ENCODE data around the gene FGFR2.

DNA sequence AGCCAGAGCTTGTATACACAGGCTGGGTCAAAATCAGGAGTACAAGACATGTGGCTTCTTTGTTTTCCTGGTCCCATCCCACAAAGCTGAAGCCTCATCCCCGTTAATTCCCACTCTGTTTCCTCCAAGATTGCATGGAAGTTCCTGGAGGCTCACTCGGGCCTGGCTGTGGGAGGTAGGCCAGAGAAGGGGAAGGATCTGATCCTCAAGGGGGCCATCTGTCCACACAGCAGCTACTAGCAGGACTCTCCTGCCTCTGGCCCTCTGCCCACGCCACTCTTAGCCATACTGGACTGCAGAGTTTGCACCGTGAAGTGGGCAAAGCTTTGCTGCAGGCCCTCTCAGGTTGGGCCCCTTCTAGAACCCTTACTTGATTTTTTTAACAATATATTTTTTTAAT lies 160.6 kb downstream of the FGFR2 start:
- TF ChIP-seq, protein P1, sequence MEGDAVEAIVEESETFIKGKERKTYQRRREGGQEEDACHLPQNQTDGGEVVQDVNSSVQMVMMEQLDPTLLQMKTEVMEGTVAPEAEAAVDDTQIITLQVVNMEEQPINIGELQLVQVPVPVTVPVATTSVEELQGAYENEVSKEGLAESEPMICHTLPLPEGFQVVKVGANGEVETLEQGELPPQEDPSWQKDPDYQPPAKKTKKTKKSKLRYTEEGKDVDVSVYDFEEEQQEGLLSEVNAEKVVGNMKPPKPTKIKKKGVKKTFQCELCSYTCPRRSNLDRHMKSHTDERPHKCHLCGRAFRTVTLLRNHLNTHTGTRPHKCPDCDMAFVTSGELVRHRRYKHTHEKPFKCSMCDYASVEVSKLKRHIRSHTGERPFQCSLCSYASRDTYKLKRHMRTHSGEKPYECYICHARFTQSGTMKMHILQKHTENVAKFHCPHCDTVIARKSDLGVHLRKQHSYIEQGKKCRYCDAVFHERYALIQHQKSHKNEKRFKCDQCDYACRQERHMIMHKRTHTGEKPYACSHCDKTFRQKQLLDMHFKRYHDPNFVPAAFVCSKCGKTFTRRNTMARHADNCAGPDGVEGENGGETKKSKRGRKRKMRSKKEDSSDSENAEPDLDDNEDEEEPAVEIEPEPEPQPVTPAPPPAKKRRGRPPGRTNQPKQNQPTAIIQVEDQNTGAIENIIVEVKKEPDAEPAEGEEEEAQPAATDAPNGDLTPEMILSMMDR (IDR thresholded peaks at IDR 0.05) = no peak
- TF ChIP-seq, protein P2, sequence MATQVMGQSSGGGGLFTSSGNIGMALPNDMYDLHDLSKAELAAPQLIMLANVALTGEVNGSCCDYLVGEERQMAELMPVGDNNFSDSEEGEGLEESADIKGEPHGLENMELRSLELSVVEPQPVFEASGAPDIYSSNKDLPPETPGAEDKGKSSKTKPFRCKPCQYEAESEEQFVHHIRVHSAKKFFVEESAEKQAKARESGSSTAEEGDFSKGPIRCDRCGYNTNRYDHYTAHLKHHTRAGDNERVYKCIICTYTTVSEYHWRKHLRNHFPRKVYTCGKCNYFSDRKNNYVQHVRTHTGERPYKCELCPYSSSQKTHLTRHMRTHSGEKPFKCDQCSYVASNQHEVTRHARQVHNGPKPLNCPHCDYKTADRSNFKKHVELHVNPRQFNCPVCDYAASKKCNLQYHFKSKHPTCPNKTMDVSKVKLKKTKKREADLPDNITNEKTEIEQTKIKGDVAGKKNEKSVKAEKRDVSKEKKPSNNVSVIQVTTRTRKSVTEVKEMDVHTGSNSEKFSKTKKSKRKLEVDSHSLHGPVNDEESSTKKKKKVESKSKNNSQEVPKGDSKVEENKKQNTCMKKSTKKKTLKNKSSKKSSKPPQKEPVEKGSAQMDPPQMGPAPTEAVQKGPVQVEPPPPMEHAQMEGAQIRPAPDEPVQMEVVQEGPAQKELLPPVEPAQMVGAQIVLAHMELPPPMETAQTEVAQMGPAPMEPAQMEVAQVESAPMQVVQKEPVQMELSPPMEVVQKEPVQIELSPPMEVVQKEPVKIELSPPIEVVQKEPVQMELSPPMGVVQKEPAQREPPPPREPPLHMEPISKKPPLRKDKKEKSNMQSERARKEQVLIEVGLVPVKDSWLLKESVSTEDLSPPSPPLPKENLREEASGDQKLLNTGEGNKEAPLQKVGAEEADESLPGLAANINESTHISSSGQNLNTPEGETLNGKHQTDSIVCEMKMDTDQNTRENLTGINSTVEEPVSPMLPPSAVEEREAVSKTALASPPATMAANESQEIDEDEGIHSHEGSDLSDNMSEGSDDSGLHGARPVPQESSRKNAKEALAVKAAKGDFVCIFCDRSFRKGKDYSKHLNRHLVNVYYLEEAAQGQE (IDR thresholded peaks at IDR 0.05; ENCODE audit: insufficient read depth in 1 of 2, low read depth in 2 of 2, low read length in 1 of 2) = no peak
- no peak for TF ChIP-seq TCF7L2 (IDR thresholded peaks at IDR 0.05; ENCODE audit: low read depth, low read length)
- TF ChIP-seq POLR2AphosphoS5 (IDR thresholded peaks at IDR 0.05; ENCODE audit: low read depth, low read length) = no peak
- no peak for TF ChIP-seq SIN3A (IDR thresholded peaks at IDR 0.05; ENCODE audit: borderline replicate concordance, insufficient read depth, low read depth, low read length)

Data from Panc1 (cell line).